ENCODE data around the gene ZBTB40.

ZBTB40 gene

DNA sequence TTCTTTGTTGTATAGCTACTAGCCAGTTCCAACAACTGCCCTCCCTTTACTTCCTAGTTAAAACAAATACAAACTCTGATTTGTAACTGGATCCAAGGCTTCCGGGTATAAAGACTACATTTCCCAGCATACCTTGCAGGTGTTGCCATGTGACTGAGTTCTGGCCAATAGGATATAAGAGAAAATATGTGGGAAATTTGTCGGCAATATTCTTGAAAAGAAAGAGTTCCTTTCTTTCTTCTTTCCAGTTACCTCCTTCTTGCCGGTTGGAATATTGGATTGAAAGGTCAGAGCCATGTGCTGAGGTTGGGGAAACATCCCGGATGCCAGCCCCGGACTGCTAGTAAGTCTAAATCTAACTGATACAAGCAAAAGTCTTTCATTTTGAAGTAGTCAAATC lies 23.0 kb upstream of the ZBTB40 start:
- DNase-seq, result no peak

DNA sequence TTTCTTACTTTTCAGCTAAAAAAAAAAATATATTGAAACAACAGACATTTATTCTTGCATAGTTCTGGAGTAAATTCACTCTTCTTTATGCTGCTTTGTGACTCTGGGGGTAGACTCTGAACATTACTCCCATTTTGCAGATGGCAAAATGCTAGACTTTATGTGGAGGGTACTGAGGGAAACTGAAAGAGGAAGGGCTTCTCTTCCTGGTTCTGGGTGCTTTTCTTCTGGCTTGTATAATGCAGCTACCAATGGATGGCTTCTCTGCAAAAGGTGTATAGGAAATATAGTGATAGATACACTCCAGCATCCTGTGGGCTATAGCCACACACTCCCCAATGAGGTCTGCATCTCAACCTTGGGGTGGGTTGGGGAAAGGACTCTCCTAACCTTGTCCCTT lies 19.7 kb upstream of the ZBTB40 start:
- no peak for DNase-seq

DNA sequence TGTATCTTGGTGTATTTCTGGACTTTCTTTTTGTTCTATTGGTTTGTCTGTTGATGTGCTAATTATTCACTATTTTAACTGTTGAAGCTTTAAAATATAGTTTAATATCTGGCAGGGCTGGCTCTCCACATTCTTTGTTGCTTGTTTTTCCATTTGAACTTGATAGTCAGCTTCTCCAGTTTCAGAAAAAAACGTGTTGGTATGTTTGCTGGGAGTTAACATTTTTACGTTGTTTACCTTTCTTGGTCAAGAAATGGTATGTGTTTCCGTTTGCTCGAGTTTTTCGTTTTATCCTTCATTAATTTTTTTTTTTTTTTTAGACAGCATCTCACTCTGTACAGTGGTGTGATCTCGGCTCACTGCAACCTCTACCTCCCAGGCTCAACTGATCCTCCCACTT lies 16.9 kb upstream of the ZBTB40 start:
- no peak for DNase-seq

DNA sequence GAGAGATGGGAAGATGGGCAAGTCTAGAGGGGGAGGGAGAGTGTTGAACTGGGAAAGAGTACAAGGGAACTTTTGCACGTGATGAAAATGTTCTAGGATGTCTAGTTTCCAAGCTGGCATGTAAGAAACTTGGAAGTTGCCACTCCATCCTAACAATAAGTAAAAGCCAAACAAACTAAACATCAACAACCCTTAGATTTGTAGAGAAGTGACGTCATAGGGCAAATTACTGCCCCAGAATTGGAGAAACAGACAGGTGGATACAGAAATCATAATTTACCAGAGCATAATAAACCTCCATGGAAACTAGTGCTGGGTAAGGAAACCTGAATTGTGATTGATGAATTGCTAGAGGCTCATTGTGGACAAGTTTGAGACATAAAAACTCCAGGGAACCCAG lies 14.7 kb upstream of the ZBTB40 start:
- DNase-seq, result no peak

DNA sequence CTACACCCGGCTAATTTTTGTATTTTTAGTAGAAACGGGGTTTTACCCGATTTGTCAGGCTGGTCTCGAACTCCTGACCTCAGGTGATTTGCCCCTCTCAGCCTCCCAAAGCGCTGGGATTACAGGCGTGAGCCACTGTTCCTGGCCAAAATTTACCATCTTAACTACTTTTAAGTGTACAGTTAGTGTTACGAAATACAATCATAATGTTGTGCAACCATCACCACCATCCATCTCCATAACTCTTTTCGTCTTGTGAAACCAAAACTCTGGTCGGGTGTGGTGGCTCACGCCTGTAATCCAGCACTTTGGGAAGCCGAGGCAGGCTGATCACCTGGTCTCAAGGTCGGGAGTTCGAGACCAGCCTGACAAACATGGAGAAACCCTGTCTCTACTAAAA lies 14.1 kb upstream of the ZBTB40 start:
- DNase-seq, result no peak

DNA sequence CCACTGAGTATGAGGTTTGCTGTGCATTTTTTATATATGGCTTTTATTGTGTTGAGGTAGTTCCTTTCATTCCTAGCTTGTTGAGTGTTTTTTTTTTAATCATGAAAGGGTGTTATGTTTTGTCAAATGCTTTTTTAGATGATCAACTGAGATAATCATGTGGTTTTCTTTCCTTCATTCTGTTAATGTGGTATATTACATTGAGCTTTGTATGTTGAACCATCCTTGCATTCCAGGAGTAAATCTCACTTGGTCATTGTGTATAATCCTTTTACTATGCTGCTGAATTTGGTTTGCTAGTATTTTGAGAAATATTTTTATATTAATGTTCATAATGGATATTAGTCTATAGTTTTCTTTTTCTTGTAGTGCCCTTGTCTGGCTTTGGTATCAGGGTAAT lies 11.1 kb upstream of the ZBTB40 start:
- no peak for DNase-seq

DNA sequence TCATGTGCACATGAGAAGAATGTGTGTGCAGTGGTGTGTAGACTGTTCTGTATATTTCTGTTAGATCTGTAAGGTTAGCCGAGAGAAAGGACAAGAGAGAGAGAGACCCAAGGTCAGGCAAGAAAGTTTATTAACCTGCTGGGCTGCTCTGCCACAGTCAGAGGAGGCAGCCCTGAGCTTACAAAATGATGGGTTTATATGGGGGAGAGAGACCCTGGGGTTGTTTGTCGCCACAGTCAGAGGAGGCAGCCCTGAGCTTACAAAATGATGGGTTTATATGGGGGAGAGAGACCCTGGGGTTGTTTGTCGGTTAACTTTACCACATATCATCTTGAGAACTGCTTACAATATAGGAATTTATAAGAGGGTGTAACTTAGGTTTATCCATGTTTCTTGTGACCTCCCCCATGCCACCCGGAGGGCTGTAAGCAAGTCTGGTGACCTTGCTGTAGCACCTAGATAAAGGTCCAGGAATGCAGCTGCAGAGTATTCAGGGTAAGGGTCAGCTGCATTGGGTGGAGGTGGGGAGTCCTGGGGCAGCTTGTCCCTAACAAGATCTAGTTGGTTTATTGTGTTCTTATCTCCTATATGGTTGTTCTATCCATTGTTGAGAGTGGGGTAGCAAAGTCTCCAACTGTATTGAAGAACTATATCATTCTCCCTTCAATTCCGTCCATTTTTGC lies 9.3 kb upstream of the ZBTB40 start:
- DNase-seq, result no peak

DNA sequence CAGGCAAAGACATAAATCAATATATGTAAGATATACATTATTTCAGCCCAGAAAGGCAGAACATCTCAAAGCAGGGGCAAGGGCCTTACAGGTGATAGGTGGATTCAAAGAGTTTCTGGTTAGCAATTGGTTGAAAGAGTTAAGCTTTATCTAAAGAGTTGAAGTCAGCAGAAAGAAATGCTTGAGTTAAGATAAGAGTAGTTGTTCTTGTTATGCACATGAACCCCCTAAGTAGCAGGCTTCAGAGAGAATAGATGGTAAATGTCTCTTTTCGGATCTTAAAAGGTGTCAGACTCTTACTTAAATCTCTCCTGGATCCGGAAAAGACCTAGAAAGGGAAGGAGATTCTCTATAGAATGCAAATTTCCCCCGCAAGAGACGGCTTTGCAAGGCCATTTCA lies 8.3 kb upstream of the ZBTB40 start:
- DNase-seq, result no peak

DNA sequence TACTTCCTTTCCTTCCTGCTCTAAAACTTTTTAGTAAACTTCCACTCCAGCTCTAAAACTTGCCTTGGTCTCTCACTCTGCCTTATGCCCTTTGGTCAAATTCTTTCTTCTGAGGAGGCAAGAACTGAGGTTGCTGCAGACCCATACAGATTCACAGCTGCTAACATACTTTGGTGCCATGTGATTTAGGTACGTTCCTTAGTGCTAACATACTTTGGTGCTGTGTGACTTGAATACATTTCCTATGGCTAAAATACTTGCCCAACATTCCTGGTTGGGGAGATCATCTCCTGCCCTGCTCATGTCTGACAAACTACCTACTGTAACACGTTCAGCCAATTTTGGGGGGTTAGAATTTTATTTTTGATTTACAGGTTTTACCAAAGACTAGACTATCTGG lies 6.8 kb upstream of the ZBTB40 start:
- DNase-seq, result no peak

DNA sequence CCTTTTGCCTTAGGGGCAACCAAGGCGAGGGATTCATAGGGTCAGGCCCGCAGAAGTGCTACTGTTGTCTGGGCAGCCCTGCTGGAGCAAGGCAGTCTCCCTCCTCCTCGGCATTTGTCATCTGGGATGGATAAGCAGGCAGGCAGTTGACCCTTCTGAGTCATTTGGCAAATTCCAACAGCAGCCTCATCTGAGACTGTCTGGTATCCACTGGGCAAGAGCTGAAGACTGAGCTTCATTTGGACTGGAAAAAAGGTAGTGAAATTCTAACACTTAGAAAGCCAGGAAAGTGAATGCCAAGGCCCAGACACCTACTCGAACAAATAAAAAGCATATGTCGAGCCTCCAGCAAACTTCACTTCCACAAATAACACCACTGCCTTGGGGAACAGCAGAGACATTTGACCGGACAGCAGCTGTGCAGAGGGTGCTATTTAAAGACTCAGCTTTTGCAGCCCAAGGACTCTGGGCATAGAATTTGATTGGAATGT lies 4.0 kb upstream of the ZBTB40 start:
- no peak for DNase-seq

DNA sequence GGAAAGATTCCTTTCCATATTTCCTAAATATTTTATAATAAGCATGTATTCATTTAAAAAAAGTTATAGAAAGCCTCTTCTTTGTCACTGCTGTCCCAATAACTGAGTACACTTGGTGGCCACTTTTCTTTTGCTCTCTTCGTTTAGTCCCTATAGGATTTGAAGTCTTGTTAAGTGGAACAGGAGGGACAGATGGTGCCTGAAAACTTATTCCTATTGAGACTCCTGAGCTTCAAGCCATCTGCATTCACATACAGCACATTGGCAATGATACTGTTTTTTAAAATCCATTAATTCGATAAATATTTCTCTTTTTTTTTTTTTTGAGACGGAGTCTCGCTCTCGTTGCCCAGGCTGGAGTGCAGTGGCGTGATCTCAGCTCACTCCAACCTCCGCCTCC lies 2.0 kb upstream of the ZBTB40 start:
- DNase-seq, result no peak

DNA sequence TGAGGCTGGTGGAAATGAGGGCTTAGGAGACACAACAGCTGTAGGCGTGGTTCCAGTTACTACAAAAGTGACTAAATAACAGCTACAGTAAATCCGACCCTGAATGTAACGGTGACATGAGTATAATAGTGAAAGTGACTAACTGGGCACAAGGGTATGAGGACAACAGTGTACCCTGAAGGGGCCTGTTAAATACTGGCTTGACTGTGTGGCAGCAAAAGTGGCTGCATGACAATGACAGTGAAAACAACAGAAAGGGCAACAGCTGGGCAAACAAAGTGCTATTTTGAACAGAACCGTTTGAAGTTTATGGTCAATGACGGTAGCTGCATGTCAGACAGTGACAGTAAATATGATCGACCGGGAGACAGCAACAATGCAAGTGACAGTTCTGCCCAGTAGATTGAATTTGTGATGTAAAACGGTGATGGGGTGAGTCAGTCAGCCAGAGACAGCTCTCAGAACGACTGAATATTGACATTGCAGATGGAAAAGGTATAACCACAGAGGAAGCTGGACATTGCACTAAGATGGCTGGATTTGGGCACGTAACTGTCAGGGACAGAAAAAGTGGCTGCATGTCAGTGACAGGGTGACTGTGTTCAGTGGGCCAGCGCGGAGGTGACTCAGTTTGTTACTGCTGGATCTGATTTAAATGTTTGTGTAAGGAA lies 1.2 kb upstream of the ZBTB40 start:
- peak; percentile 73 for DNase-seq

DNA sequence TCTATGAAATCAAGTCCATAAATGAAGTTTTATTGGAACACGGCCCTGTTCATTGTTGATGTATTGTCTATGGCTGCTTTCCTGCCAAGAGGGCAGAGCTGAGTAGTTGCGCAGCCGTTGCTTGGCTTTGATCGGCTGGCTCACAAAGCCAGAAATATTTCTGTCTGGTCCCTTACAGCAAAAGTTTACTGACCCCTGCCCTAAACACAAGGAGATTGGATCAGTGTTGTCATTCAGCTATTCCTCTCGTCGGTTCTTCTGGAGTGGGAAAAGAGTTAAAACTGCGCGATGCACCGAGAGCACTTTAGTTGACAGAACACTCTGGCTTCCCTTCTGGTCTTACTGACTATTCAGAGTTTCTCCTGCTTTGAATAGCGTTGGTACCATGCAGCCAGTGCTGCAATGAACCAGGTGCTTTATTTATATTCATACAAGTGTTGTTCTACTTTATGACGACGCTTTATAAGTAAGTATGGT lies 868 bp downstream of the ZBTB40 start:
- peak; percentile 29 for DNase-seq

DNA sequence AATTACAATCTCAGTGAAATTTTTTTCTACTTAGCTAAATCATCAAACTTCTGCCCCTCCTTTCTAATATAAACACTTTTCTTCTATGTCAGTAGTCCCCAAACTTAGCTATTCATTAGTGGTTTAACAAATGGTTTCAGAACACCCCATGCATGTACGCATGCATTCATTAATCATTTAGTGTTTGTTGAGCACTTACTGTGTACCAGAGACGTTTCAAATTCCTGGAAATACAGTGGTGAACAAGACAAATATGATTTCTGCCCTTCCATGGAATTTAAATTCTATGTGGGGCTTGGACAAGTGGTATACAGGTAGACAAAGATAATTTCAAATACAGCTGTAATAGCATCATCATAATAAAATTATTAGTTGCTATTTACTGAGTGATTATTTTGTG lies 1.5 kb downstream of the ZBTB40 start:
- DNase-seq, result no peak

DNA sequence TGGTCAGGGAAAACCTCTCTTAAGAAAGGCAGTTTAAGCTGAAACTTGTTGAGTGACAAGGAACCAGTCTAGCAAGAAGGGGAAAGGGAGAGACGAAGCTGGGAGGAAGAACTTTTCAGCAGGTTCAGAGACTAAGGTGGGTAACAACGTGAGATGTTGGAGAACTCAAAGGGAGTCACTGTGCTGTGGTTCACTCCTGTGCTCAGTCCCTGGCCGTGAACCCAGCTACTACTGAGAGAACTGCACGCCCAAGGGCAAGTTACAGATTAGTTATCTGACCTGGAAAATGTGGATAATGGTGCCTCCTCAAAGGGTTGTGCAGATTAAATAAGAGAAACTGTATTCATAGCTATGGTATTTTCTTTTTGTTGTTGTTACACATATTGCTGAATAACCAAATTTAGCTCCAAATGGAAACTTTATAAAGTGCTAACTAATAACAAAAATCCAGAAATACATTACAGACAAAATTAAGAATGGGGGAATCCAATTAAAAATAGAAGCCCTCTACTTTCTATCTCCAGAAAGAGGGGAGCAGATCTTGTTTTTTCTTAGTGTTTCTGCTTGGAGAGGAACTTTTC lies 2.9 kb downstream of the ZBTB40 start:
- DNase-seq, result no peak

DNA sequence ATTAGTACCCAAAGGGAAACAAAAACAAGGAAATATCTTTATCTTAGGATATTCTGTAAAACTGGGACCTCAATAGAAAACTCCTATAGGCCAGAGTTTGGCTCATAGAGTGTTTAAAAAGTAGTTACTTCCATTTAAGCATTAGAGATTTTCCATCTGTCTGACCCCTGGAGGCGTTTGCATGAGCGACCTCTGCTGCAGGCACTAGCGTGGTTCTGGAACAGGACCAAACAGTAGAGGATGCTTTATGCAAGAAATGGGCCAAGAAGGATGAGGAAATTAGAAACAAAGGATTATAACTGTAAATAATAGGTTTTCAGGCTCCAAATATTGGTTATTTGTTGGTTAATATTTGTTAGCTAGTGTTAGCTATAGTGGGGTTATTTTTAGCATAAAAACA lies 5.7 kb downstream of the ZBTB40 start:
- DNase-seq, result no peak

DNA sequence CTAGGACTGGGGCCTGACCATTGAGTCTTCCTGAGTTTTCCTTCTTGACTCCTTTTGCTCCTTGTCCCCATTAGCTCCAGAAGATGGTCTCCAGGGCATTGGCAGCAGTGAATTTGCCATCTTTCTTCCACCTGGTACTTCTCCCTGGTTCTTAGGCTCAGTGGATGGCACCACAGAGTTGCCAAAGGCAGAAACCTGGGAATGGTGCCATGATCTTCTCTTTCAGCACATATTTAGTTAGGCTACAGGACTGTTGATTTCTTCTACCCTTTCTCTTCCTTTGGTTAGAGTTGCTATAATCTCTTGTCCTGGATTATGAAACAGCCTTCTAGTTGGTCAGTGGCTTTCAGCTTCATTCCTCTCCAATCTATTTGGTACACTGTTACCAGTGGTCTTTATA lies 6.2 kb downstream of the ZBTB40 start:
- DNase-seq, result no peak

DNA sequence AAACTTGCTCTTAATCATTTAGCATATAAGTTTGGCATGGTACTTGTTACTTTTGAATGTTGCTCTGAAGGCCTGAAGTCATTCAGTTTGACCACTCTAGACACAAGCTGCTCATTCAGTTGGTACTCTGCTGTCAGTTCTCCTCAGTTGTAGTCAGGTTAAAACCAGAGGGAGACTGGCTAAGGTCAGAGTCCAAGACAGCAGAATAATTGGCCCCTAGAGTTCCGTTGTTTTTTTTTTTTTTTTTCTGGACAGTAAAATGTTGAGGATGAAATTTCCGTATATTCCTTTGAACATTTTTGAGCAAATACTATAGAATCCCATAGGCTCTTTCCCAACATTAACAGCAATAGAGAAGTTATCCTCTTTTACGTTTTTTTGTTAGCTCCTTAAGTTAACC lies 9.4 kb downstream of the ZBTB40 start:
- DNase-seq, result no peak

DNA sequence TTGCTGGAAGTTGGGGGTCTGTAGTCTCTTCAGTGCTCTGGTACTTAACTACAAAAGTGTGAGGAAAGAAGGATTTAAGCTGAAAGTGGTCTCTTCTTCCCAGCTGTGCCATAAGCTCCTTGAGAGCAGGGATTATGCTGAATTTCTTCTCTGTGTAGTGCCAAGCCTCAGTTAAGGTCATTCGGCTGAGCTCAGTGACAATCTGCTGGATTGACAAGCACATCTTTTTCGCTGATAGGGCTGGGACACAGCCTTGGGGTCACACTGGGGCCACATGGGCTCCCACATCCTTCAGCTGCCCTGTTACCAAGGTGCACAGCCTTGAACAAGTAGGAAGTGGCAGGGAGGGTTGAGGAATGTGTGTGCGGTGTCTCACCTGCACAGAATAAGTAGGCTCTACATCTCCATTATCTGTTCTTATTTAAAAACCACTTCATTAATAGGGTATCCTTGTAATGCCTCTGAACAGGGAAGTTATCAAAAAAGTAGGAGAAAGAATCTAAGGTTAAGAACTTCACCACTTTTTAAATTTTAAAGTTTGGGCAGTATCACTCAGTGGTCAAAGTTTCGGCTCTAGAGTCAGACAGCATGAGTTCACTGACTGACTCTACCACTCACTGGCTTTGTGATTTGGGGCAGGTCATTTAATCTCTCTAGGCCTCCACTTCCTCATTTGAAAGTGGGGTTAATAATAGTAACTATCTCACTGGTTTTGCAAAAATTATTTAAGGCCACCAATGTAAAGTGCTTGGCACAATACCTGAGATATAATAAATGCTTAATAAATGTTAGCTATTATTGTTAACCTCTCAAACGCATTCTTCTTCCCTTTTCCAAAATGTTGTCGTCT lies 10.3 kb downstream of the ZBTB40 start:
- no peak for DNase-seq

DNA sequence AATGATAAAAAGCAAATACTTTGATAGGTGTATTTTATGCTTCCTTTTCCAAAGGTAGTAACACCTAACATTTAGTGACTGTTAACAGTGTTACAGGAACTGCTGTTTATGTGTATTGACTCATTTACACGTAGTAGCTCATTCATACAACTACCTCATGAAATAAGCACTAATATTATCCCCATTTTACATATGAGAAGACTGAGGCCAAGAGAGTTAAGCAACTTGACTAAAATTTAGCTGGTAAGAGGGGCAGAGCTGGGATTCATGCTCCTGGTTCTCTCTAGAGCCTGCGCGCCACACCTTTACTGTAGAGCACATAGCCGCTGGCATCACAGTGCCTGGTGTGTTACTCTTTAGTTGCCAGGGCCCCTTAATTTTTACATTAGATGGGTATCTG lies 11.3 kb downstream of the ZBTB40 start:
- DNase-seq, result no peak

DNA sequence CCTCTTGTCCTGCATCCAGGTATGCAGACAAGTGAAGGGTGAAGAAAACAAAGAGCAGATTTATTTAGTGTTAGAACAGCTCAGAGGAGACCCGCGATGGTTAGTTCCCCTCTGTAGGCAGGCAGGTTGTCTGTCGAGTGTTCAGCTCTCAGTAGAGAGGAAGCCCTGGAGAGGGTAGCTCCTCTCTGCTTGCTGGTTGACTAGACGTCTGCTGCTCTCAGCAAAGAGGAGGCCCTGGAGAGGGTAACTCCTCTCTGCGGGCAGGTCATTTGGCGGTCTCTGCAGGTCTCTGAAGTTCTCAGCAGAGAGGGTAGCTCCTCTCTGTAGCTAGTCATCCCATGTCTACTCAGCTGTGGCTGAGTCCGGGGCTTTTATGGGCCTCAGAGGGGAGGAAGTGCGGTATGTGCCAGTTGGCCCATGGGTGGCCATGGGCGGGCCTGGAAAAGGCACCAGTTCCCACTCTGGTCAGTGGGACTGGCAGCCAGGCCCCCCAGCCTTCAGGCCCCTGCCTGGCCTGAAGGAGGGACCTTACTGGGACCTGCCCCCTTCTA lies 13.4 kb downstream of the ZBTB40 start:
- no peak for DNase-seq

DNA sequence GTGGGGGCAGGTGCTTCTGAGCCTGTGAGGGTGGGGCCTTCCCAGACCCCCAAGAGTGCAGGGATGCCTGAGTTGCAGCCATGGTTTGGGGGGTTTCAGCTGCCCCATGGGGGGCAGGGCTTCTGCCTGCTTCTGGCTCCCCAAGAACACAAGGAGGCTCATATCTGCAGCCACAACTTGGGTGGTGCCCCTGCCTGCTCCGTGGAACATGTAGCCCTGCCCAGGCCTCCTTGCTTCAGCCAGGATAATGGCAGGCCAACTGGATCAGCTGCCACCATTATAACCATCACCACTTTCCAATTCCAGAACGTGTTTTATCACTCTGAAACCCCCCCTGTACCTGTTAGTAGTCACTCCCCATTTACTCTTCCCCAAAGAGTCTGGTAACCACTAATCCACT lies 14.0 kb downstream of the ZBTB40 start:
- no peak for DNase-seq

DNA sequence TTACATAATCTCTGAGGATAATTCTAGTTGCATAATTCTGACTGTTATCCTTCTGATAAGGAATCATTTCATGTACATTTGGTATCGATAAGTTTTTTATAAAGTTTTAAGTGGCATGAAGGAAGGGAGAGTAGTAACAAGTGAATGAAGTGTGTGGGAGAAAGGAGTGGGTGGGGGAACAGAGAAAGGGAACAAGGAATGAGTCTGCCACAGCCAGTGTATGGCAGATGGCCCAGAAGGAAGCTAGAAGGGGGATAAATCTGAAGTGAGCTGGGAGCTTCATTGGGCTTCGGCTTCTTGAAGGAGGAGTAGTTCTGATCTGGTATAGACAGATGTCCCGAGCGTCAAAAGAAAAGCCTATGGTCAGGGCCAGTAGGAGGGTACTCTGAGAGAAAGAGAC lies 18.6 kb downstream of the ZBTB40 start:
- DNase-seq, result no peak

All from NCI-H510A (cell line).